ENCODE measurements around the gene KCNJ18. TPM values are rescaled to one million over a fixed set of nuclear protein-coding genes. Genes with fewer than 3 reads are reported as not detected.
"Not testable (repeated sequence)": the region's sequence is repeated elsewhere in the genome, so short reads cannot be mapped to it uniquely, and the experiment has no call there.

The KCNJ18 gene
- total RNA-seq, 1 donor from 2014 or later = not detected

DNA sequence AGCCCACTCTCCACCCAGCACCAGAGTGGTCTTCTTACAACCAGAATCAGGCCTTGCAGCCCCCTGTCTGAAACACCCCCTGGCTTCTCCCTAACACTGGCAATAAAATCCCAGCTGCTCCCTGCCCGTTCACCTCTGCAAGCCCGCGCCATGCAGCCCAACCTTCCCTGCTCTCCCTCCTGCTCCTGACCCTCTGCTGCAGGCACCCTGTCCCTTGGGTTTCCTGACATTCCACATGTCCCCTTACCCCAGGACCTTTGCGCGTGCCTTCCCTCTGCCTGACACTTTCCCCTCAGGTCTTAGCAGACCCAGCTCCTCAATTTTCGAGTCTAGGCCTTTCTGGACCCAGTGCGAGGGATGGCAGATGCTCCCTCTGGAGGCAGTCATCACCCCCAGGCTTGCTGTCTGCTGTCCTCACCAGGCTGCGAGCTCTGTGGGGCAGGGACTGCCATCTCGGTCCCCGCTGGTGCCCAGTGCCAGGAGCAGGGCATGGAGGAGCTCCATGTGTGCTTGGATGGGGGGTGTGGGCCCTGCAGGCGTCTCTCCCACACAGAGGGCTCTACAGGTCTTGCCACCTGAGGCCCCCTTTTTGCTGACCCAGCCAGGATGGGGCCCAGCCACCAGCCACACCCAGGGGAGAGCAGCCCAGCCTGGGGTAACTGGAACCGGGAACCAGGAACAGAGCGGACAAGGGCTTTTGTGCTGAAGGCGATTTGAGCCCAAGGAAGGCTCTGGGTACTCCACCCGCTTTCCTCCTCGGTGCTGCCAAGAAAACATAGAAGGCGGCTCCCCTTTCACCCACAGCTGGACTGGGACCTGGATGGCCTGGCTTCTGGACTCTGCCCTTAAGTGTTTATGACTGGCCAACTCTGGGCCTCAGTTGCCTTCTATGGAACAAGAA is 15.6 kb downstream of the KCNJ18 start:
- intact Hi-C loops (cut with DNase I); H3K27me3 ChIP-seq; H3K9me3 ChIP-seq; H3K4me3 ChIP-seq; H3K27ac ChIP-seq; H3K4me1 ChIP-seq; ATAC-seq; DNase-seq; H3K36me3 ChIP-seq: not testable (repeated sequence)

DNA sequence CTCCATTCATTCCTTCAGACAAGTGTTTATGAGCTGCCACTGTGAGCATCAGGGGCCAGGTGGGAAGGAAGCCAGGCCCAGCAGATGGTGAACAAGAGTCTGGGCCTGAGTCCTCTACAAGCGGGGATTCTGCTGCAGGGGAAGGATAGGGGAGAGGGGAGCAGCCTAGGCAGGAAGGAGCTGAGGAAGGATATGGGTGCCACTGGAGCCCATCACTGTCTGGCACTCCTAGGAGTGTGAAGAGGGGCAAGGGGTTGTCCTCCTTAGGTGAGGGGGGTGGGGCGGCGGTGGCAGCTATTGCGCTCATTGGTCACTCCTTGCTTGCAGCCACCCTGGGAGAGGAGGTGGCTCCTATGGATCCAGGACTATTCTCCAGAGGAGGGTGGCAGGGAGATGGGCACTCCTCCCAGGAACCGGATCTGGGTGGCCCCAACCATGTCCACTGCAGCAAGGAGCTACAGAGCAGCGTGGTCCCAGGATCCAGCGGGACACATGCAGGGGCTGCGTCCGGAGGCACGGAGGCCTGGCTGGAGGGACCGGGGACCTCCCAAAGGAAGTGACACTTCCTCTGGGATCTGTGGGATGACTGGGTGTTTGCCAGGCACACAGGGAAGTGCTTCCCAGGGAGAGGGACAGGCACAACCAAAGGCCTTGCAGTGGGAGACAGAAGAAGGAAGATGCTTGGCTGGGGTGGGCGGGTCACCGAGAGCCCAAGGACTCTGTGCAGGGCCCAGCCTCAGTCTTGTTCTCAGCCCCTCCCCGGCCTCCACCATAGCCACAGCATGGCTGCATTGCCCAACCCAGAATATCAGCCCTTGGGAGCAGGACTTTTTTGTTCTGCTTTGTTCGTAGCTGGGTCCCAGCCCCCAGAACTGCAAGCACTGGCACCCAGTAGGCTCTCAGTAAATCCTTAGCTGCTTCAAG is 16.6 kb downstream of the KCNJ18 start:
- H3K4me1 ChIP-seq; H3K9me3 ChIP-seq; intact Hi-C loops (cut with DNase I); H3K36me3 ChIP-seq; H3K4me3 ChIP-seq; H3K27me3 ChIP-seq; DNase-seq; ATAC-seq; H3K27ac ChIP-seq: not testable (repeated sequence)

DNA sequence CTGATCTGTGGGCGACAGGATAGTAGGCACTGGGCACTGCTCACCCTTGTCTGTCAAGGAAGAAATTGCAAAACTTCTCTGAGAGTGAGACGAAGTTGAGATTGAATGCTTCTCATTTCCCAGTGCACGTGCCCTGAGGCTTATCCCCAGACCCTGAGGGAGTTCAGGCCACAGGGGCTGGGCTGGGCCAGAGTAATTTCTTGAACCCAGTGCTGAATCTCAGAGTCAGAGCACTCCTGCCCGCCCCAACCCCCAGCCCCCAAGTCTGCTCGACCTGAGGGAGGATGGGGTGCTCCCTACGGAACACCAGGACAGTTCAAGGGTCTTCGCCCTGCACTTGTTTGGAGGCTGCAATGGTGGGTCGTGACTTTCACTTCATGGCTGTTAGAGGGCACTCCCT is 17.7 kb downstream of the KCNJ18 start:
- H3K27ac ChIP-seq; intact Hi-C loops (cut with DNase I); H3K27me3 ChIP-seq; H3K4me3 ChIP-seq; DNase-seq; ATAC-seq; H3K4me1 ChIP-seq; H3K9me3 ChIP-seq; H3K36me3 ChIP-seq: not testable (repeated sequence)

DNA sequence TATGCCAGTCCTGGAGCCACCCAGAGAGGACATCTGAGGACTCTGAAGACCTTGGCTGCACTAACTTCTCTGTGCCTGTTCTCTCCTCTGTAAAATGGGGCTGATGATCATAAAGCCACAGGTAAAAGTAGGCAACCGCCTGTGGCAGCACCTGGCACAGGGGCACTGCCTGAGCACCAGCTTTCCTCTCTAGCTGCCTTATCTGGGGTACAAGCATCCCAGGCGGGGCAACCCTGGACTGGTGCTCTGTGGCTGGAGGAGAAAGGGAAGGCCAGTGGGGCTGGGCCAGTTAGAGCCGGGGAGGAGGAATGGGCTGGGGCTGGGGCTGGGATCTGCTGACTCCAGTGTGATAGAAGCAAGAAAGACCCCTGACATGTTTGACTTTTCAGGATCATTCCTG is 18.2 kb downstream of the KCNJ18 start:
- not testable (repeated sequence) for DNase-seq

DNA sequence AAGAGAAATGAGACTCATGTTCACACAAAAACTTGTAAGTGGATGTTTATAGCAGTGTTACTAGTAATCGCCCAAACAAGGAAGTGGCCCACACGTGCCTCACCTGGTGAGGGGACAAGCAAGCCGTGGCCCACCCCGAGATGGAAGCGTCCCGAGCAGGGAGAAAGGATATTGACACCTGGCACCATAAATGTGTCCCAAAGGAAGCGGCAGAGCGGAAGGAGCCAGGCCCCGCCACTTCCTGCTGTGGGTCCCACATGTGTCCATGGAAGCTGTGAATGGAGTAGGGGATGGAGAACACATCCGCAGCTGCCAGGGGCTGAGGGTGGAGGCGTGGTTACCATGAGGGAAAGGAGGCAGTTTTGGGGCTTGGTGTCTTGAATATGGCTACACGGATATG is 18.9 kb downstream of the KCNJ18 start:
- Histone ChIP-seq H3K27me3 (no peaks in the 10 kb centered on the region), H3K27ac (no peak overlapping the region), H3K4me1 (no peaks in the 10 kb centered on the region), H3K9me3 (no peaks in the 10 kb centered on the region), H3K4me3 (no peak overlapping the region), H3K36me3 (no peaks in the 10 kb centered on the region)
- ATAC-seq (no peak), DNase-seq (no peak)
- intact Hi-C loops (cut with DNase I) = no loop called here
- TF ChIP-seq, protein P1, sequence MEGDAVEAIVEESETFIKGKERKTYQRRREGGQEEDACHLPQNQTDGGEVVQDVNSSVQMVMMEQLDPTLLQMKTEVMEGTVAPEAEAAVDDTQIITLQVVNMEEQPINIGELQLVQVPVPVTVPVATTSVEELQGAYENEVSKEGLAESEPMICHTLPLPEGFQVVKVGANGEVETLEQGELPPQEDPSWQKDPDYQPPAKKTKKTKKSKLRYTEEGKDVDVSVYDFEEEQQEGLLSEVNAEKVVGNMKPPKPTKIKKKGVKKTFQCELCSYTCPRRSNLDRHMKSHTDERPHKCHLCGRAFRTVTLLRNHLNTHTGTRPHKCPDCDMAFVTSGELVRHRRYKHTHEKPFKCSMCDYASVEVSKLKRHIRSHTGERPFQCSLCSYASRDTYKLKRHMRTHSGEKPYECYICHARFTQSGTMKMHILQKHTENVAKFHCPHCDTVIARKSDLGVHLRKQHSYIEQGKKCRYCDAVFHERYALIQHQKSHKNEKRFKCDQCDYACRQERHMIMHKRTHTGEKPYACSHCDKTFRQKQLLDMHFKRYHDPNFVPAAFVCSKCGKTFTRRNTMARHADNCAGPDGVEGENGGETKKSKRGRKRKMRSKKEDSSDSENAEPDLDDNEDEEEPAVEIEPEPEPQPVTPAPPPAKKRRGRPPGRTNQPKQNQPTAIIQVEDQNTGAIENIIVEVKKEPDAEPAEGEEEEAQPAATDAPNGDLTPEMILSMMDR (IDR thresholded peaks at IDR 0.05) = no peak

More for the DNA sequence above, 18.2 kb downstream of the KCNJ18 start:
- H3K36me3 ChIP-seq; H3K27me3 ChIP-seq; intact Hi-C loops (cut with DNase I); H3K9me3 ChIP-seq; ATAC-seq; H3K27ac ChIP-seq; H3K4me3 ChIP-seq; H3K4me1 ChIP-seq: not testable (repeated sequence)

DNA sequence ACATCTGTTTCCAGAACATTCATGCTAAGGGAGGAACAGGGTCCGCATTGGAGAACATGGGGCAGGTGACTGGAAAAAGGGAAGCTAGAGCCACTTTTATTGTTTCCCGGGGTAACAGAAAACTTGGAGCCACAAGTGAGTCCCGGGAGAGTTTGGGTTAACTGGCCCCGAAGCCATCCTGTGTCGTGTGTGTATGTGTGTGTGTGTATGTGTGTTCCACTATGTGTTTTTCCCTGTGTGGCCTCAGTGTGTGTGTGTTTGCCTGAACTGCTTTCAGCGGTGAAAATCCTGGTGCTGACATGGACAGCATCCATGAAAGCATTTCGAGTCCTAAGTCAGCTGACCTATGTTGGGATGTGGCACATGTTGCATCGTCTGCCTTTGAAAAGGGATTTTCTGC is 20.7 kb downstream of the KCNJ18 start:
- ATAC-seq; H3K4me3 ChIP-seq; H3K4me1 ChIP-seq; DNase-seq; H3K9me3 ChIP-seq; intact Hi-C loops (cut with DNase I); H3K36me3 ChIP-seq; H3K27ac ChIP-seq; H3K27me3 ChIP-seq: not testable (repeated sequence)

DNA sequence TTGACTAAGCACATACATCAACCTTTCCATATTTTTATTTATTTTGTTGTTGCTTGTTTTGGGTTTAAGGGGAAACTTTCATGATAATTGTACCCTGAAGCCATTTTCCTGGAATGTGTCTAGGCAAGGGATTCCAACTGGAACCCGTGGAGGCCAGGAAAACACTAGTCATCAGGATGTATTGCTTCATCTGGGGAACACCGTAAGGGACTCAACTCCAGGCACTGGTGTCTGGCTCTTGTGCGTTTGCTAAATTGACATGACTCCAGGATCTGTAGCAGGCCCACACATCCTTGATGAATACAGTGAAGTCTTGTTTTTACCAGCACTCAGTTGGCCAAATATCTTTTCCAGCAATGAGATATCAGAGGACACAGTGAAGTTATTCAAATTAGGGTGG is 21.3 kb downstream of the KCNJ18 start:
- H3K4me1 ChIP-seq; intact Hi-C loops (cut with DNase I); H3K27ac ChIP-seq; H3K36me3 ChIP-seq; H3K9me3 ChIP-seq; ATAC-seq; DNase-seq; H3K27me3 ChIP-seq; H3K4me3 ChIP-seq: not testable (repeated sequence)

DNA sequence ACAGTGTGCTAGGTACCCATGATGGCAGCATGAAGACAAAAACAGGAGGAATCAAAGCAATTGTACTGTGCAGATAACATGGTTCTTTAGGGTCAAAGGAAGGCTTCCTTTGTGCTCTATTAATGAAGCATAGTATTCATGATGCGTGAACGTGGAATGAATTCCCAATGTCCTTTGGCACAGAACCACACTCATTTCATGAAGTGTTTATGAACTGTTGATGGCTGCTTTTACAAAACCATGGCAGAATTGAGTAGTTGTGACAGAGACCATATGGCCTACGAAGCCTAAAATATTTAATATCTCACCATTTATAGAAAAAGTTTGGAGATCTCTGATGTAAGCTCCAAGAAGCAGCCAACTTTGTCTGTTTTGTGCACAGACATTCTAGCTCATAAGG is 22.4 kb downstream of the KCNJ18 start:
- DNase-seq; H3K27ac ChIP-seq; H3K4me3 ChIP-seq; H3K9me3 ChIP-seq; H3K36me3 ChIP-seq; intact Hi-C loops (cut with DNase I); H3K4me1 ChIP-seq; ATAC-seq; H3K27me3 ChIP-seq: not testable (repeated sequence)

DNA sequence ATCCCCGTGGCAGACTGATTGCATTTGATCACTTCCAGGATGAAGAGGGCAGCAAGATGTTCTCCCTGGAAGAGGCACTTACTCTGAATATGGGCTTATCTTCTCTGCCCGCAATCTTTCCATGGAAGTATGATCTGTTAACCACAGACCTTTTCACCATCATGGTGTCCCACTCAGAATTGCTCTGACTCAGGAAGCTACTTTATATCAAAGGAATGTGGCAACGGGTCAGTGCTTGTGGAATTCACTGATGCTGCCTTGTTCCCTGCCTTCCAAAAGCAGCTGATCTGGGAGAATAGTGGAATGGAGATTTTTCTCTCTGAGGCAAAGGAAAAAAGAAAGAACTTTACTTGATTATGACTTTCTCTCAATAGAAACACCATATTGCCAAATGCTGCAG is 23.6 kb downstream of the KCNJ18 start:
- H3K4me1 ChIP-seq; ATAC-seq; intact Hi-C loops (cut with DNase I); H3K27me3 ChIP-seq; DNase-seq; H3K4me3 ChIP-seq; H3K27ac ChIP-seq; H3K9me3 ChIP-seq; H3K36me3 ChIP-seq: not testable (repeated sequence)

DNA sequence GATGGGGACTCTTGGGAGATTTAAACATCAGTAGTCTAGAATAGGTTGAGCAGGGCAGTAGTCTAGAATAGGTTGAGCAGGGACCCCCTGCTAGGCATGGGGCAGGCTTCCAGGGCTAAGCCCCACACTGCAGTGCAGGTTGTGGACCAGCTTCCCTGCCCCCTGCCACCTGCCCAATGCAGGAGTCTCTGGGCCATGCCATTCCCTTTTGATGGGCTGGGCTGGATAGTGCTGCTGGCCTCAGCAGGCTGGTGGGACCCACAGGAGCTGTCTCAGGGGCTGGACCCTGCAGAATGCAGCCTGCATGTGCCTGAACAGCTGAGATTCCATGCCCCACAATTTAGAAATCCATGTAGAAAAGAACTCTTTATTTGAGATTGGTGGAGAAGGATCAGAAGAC is 26.6 kb downstream of the KCNJ18 start:
- H3K9me3 ChIP-seq; H3K4me1 ChIP-seq; DNase-seq; ATAC-seq; H3K4me3 ChIP-seq; intact Hi-C loops (cut with DNase I); H3K27ac ChIP-seq; H3K27me3 ChIP-seq; H3K36me3 ChIP-seq: not testable (repeated sequence)

DNA sequence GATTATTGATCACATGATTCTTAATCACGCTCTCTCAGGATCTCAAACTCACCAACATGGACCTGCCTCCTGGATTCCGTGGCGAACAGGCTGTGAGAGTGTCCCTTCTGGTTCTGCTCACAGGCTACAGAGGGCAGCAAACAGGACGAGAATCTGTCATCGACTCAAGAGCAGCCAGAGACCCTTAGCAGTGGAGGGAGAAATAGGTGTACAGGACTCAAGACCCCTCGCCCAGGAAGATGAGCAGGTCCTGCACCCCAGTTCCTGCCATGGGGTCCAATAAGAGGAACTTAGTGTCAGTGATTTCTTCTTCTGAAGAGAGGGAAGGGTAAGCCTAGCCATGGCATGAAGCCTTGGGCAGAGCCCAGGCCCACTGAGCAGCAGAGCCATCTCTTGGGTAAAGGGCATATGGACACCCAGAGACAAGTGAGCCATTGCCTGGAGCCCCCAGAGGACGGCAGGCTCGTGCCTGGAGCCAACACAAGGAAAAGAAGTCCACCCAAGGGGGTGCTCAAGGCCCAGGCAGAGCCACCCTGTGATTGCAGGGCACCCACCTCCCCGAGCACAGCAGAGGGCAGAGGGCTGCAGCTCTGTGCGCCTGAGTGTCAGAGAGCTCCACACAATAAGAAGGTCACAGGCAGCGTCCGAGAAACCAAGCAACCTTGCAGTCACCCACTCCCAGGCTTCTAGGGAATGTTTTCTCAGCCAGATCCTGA is 27.3 kb downstream of the KCNJ18 start:
- not testable (repeated sequence) for H3K4me1 ChIP-seq

DNA sequence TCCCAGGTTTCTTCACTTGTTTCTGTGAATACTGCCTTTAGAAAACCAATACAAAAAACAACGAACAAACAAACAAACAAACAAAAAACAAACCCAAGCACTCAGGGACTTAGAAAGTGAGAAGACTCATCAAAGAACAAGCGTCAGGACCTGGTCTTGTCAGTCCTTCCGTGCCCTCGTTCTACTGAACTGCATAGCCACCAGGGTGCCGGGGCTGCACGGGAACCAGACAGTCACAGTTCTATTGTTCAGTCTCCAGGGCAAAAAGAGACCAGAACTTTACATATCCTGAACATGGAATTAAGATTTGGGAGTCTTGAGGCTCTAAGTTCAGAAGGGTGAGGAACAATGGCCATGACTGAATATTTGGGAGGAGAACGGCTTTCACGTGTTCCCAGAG is 28.2 kb downstream of the KCNJ18 start:
- H3K4me3 ChIP-seq; H3K9me3 ChIP-seq; H3K27me3 ChIP-seq; intact Hi-C loops (cut with DNase I); H3K27ac ChIP-seq; H3K36me3 ChIP-seq; ATAC-seq; H3K4me1 ChIP-seq; DNase-seq: not testable (repeated sequence)

More for the DNA sequence above, 27.3 kb downstream of the KCNJ18 start:
- H3K9me3 ChIP-seq; H3K4me3 ChIP-seq; H3K36me3 ChIP-seq; H3K27ac ChIP-seq; intact Hi-C loops (cut with DNase I); DNase-seq; H3K27me3 ChIP-seq: not testable (repeated sequence)
- ATAC-seq = peak; percentile 12

Measured in upper lobe of right lung (tissue), 1 donor.